Ecto neural progenitor cell (in vitro differentiated cells): ENCODE results near the gene METTL24.
"Not testable (repeated sequence)": the region's sequence is repeated elsewhere in the genome, so short reads cannot be mapped to it uniquely, and the experiment has no call there.

Experiments
- DNase-seq: peaks from one replicate; pipeline ENCODE4 v3.0.0-alpha.2; 2018; ENCODE audit warnings: low spot score

The METTL24 gene

GRCh38 chr6:110265273-110265672 lies 92.9 kb downstream of the METTL24 start:
- DNase-seq: no peak

DNA sequence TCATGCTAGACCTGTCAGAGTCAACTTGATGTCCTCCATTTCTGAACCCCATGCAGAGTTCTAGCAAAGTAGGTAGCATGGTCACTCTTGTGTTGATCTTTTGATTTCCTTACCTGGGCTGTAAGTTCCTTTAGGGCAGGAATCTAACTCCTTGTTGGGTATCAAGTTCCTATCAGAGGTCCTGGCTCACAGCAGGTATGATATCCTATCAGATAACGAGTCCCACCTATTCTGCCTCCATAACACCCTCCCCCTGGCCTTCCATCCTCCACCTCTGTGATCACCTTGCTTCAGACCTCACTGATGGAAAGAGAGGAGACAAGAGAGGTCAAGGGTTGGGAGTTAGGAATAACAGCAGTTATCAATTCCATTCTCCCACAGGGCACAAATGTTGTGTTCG lies 101.8 kb downstream of the METTL24 start:
- DNase-seq: no peak

DNA sequence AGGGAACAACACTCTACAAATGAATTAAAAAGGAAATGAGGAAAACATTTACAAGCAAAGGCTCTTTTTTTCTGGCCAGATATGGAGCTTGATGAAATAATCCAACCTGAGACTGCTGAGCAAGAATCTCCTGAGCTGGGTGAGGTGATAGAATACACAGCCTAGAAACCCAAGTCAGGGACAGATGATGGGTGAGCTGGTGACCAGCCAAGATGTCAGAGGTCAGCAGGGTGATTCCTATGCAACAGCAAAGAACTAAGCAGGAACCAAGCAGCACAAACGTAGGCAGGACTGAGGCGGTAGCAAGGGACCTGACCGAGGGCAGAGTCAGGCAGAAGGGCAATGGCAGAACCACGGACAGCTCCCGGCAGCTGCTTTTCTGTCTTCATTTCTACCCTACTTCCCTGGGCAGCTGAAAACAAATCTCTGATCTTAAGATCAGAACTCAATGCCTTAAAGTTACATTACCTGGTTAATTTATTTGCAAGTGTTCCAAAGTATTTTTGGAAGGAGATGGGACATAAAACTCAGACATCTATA lies 102.9 kb downstream of the METTL24 start:
- DNase-seq: peak; percentile 70

DNA sequence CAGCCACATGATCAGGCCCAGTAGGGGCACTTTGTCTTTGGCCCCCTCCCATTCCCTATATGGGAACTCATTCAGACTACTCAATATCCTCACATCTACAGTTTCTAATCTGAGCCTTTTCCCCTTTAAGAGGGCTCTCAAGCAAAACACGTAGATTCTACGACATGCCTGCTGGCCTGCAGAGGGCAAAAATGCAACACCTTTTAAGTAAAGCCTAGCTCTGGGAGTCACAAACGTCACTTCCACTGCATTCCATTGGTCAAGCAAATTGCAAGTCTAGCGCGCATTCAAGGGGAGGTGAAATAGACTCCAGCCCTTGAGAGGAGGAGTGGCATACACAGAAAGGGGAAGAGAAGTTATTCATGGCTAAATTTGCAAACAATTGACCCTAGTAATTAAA lies 107.3 kb downstream of the METTL24 start:
- no peak for DNase-seq

GRCh38 chr6:110250058-110250457 lies 108.1 kb downstream of the METTL24 start:
- DNase-seq: no peak

DNA sequence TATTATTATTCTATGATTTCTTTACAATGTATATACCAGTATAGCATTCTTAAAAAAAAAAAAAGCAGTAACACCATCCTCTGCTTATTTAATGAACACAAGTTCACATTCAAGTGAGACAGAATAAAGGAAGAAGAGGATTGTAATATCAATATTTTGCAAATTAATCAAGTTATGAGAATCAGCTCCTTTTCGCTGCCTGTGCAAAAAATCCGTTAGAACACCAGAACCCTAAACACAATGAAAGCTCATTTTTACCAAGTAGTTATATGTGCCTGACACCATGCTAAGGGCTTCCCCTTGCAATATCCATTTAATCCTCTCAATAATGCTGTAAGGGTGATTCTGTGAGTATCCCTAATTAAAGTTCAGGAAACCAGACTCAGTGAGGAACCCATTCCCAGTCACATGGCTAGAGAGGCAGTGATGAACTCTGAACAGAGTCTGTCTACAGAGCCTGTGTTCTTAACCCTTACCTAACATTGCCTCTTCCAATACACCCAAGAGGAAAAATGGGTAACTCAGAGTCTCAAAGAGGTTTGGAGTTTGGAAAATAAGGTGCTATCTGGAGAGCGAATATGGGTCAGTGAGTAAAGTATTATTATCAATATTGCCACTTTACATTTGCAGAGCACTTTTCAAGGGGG lies 111.1 kb downstream of the METTL24 start:
- DNase-seq: no peak

DNA sequence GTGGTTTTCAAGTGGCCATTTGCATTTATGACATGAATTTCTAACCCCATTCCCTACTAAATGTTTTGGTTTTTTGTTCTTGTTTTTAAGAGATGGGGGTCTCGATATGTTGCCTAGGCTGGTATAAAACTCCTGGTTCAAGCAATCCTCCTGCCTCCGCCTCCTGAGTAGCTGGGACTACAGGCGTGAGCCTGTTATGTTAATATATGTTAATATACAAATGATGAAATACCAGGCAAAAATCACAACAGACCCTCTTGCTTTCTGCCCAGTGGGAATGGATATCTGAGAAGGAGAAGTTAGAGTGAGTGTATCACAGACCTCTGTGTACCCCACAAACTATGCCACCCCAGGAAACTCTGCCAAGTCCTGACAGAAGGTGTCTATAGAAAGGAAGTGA lies 111.8 kb downstream of the METTL24 start:
- DNase-seq: no peak

GRCh38 chr6:110244621-110245020 lies 113.5 kb downstream of the METTL24 start:
- not testable (repeated sequence) for DNase-seq

- DNase-seq: no peak
Observed at GRCh38 chr6:110239526-110240274, 118.4 kb downstream of the METTL24 start.

- DNase-seq: not testable (repeated sequence)
Observed at GRCh38 chr6:110236007-110236406, 122.1 kb downstream of the METTL24 start.

GRCh38 chr6:110233770-110234374 lies 124.3 kb downstream of the METTL24 start:
- no peak for DNase-seq

- no peak for DNase-seq
Observed at GRCh38 chr6:110232450-110232849, 125.7 kb downstream of the METTL24 start.

DNA sequence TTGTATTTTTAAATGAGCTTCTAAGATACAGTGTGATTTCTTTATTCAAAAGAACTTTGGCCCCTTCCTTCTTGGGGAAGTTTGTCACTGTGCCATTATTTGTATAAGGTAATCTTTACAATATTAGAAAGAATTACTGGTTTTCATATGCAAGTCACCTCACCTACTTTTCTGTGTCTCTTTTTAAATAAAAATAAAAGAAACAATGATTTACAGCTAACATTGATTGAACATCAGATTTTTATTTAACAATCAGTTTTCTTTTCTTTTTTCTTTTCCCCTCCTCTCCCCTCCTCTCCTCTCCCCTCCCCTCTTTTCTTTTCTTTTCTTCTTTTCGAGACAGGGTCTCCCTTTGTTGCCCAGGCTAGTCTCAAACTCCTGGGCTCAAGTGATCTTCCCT lies 131.9 kb downstream of the METTL24 start:
- DNase-seq: no peak

DNA sequence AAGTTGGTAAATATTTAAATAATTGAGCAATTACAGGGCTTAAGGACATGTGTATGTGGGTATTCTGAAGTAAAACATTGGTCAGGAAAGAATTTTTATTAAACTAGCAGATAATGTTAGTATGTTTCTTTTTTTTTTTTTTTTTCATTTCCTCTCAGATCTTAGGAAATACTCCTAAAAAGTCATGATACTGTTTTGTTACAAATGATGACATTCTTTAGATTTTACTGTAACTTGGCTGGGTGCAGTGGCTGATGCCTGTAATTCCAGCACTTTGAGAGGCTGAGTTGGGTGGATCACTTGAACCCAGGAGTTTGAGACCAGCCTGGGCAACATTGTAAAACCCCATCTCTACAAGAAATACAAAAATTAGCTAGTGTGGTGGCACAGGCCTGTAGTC lies 136.4 kb downstream of the METTL24 start:
- DNase-seq: no peak

DNA sequence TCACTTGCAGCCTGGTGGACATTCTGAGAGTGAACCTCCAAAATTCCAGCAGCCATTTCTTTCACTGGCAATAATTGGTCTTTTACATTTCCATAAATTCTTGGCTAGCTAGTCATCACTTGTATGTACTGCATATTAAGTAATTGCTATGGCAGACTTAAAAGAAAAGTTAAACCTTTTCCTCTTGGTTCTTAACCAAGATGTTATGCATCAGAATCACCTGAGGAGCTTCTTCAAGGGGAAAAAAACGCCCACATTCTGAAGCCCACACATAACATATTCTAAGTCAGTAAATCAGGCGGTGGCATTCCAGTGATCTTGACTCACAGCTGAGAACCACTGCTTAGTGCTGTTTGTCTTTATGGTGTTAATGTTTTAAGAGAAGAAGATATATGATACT lies 140.9 kb downstream of the METTL24 start:
- DNase-seq: no peak

- no peak for DNase-seq
Observed at GRCh38 chr6:110216140-110216539, 142.0 kb downstream of the METTL24 start.

DNA sequence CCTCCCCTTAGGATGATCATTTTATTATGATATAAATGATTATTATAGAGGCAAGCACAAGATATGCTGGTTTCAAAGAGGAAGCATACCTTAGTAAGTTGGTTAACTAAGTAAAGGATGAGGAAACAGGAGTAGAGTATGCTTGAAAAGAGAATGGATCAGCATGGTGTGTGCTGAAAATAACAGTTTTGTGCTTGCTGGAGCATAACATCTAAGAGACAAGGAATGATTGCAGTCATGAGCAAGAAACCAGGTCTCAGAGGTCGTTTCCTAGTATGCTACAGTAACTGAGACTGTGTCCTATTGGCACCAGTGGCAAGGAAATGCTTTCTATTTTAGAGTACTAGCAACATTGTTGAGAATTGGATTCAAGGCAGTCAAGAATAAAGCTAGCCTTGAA lies 143.8 kb downstream of the METTL24 start:
- no peak for DNase-seq

GRCh38 chr6:110211753-110212152 lies 146.4 kb downstream of the METTL24 start:
- no peak for DNase-seq

DNA sequence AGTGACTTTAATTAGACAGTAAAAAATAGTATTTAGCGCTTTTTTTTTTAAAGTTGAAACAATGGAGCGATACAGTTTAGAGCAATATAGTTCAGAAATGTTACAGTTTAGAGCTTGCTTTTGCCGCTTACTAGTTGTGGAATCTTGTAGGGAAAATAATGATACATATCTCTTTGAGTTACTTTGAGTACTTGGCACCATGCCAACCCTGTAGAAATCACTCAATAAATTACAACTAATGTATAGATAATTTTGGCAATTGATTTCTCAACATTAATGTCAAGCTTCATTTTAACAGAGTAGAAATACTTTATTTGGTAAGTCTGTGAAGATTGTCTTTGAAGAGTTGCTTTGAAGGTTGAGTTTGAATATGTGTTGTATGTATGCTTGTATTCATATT lies 150.5 kb downstream of the METTL24 start:
- DNase-seq: no peak

DNA sequence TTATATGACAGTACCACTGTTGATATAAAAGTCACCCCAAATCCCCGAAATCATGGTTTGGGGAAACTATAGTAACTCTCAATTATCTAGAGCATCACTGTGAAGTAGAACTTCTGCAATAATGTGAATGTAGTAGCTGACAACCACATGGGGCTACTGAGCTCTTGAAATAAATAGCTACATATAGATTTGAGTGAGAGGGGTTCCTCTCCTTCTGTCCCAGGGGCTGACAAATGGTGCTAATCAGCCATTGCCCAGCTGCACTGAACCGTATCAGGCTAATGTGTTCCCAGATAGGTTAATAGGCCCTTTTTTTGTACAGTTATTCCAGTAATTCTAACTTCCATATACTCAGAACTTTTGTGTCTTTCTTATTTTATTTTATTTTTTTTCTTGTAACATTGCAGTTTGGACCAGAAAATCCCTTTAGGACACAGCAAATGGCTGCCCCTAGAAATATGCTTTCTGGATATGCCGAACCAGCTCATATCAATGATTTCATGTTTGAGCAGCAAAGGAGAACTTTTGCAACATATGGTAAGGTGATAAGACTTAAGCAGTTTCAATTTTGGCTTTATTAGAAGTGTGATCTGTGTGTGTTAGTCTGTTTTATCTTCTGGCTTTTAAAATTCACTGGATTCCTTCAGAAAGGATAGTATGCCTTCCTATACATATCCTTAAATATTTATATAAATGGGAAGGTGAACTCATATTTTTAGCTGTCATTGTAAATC lies 156.8 kb downstream of the METTL24 start:
- DNase-seq: no peak

- DNase-seq: no peak
Observed at GRCh38 chr6:110198561-110198960, 159.6 kb downstream of the METTL24 start.

DNA sequence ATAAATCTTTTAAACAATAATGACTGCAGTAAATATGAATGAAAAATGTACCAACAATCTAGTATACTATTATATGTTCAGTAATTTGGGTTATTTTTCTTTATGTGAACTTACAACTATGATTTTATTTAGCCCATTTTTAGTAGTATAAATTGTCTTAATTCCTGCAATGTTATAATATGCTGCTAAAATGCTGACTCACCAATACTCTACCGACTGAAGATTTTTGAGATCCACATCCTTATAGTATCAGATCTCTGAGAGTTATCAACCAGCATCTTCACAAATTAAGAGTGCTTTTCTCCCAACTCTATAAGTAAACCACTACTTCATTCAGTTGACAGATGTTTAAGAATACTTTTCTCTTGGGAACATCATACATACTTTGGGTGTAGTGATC lies 161.3 kb downstream of the METTL24 start:
- no peak for DNase-seq
